Liver (tissue), 9 donors: ENCODE results near the gene UBN2. TPM values are rescaled to one million over a fixed set of nuclear protein-coding genes. Genes with fewer than 3 reads are reported as not detected.

Experiments
- DNase-seq: peaks from one replicate; pipeline ENCODE4 v3.0.0-alpha.2; 2017; ENCODE audit warnings: low spot score
- H3K27ac ChIP-seq, 2 donors: one replicate each; pipeline ENCODE4 v1.7.0; 2013; ENCODE audit warnings: inconsistent platforms in 2 of 2, low read length in 2 of 2, control low read depth in 1 of 2, low read depth in 1 of 2, mild to moderate bottlenecking in 1 of 2
- H3K27me3 ChIP-seq, 4 donors: one replicate each; pipeline versions ENCODE4 v1.6.1 to v1.7.0; 2013; ENCODE audit warnings: low read length in 3 of 4, inconsistent platforms in 1 of 4, mild to moderate bottlenecking in 1 of 4, moderate library complexity in 1 of 4; ENCODE audit not compliant: control insufficient read depth in 4 of 4, insufficient read depth in 4 of 4
- H3K36me3 ChIP-seq, 4 donors: one replicate each; pipeline versions ENCODE4 v1.6.1 to v1.7.0; 2013; ENCODE audit warnings: low read length in 3 of 4, mild to moderate bottlenecking in 3 of 4, low read depth in 1 of 4, moderate library complexity in 1 of 4; ENCODE audit not compliant: control insufficient read depth in 4 of 4, insufficient read depth in 3 of 4
- H3K4me1 ChIP-seq, 4 donors: one replicate each; pipeline versions ENCODE4 v1.6.1 to v1.7.0; 2013; ENCODE audit warnings: low read length in 3 of 4, mild to moderate bottlenecking in 3 of 4, moderate library complexity in 1 of 4; ENCODE audit not compliant: control insufficient read depth in 4 of 4, insufficient read depth in 4 of 4
- H3K4me3 ChIP-seq, 3 donors: one replicate each; pipeline versions ENCODE4 v1.6.1 to v1.7.0; 2013; ENCODE audit warnings: low read length in 3 of 3, control low read depth in 1 of 3, low read depth in 1 of 3, mild to moderate bottlenecking in 1 of 3
- H3K9ac ChIP-seq, 2 donors: one replicate each; pipeline ENCODE4 v1.7.0; 2013; ENCODE audit warnings: low read length in 2 of 2, mild to moderate bottlenecking in 2 of 2, moderate library complexity in 2 of 2, control low read depth in 1 of 2, low read depth in 1 of 2
- H3K9me3 ChIP-seq, 4 donors: one replicate each; pipeline versions ENCODE4 v1.6.1 to v1.7.0; 2013; ENCODE audit warnings: low read length in 3 of 4; ENCODE audit not compliant: control insufficient read depth in 4 of 4
- EGR1 ChIP-seq, 2 donors: IDR thresholded peaks; 2 replicates each; pipeline ENCODE4 v1.6.1; 2016 to 2018; ENCODE audit warnings: antibody characterized with exemption in 2 of 2, low read depth in 2 of 2
- FOXA1 ChIP-seq: IDR thresholded peaks from 2 replicates; pipeline ENCODE4 v1.6.1; 2016; ENCODE audit warnings: antibody characterized with exemption
- FOXA2 ChIP-seq: IDR thresholded peaks from 2 replicates; pipeline ENCODE4 v1.6.1; 2016; ENCODE audit warnings: antibody characterized with exemption
- GABPA ChIP-seq, 2 donors: IDR thresholded peaks in 1 of 2; conservative IDR thresholded peaks in 1 of 2; 2 replicates each; pipeline ENCODE4 v1.6.1; 2016; ENCODE audit warnings: antibody characterized with exemption in 2 of 2, mild to moderate bottlenecking in 1 of 2, moderate library complexity in 1 of 2
- HNF4A ChIP-seq, 2 donors: conservative IDR thresholded peaks; 2 replicates each; pipeline ENCODE4 v1.6.1; 2016; ENCODE audit warnings: antibody characterized with exemption in 2 of 2, mild to moderate bottlenecking in 2 of 2
- HNF4G ChIP-seq: IDR thresholded peaks from 2 replicates; pipeline ENCODE4 v1.6.1; 2016; ENCODE audit warnings: antibody characterized with exemption
- JUND ChIP-seq, 2 donors: IDR thresholded peaks; 2 replicates each; pipeline ENCODE4 v1.6.1; 2016; ENCODE audit warnings: antibody characterized with exemption in 2 of 2
- NR2F2 ChIP-seq: IDR thresholded peaks from 2 replicates; pipeline ENCODE4 v1.6.1; 2016; ENCODE audit warnings: antibody characterized with exemption
- RAD21 ChIP-seq, 2 donors: IDR thresholded peaks; 2 replicates each; pipeline ENCODE4 v1.6.1; 2016; ENCODE audit warnings: antibody characterized with exemption in 2 of 2, mild to moderate bottlenecking in 2 of 2
- RXRA ChIP-seq, 2 donors: IDR thresholded peaks; 2 replicates each; pipeline ENCODE4 v1.6.1; 2017 to 2018; ENCODE audit warnings: antibody characterized with exemption in 2 of 2, mild to moderate bottlenecking in 1 of 2
- SP1 ChIP-seq: IDR thresholded peaks from 2 replicates; pipeline ENCODE4 v1.6.1; 2018; ENCODE audit warnings: antibody characterized with exemption, mild to moderate bottlenecking
- TAF1 ChIP-seq: conservative IDR thresholded peaks from 2 replicates; pipeline ENCODE4 v1.6.1; 2016; ENCODE audit warnings: antibody characterized with exemption, mild to moderate bottlenecking
- YY1 ChIP-seq: IDR thresholded peaks from 2 replicates; pipeline ENCODE4 v1.6.1; 2016; ENCODE audit warnings: antibody characterized with exemption, mild to moderate bottlenecking
- WGBS: extraction: QIAGEN DNeasy Blood & Tissue Kit; methylation state at CpG from one replicate; pipeline ENCODE4 v1.1.7; 2013; 5-methylcytosine and 5-hydroxymethylcytosine counted together
- polyA plus RNA-seq, 2 donors: library from polyadenylated mRNA; stranded (reverse) in 1 of 2; unstranded in 1 of 2; fragments of 200-250 nt in 1 of 2; fragments of >200 nt in 1 of 2; fragmentation: Nextera tagmentation in 1 of 2; extraction: Ambion mirVana in 1 of 2; gene quantifications; one replicate each; pipeline versions ENCODE4 v1.2.1 to v1.2.3, GENCODE V29; 2013 to 2015
- total RNA-seq, 2 donors: library from RNA; depleted of rRNA; stranded (reverse); fragments of >200 nt; gene quantifications; one replicate each; pipeline ENCODE4 v1.2.3, GENCODE V29; 2014
- TF ChIP-seq, protein P1 (sequence below): fragments of 150-350 bp; IDR thresholded peaks from 2 replicates; pipeline ENCODE4 v1.5.1; 2017; ENCODE audit warnings: improper control_type of control experiment, low read depth, low read length; ENCODE audit not compliant: missing input control
- TF ChIP-seq, protein P2 (sequence below): IDR thresholded peaks from 2 replicates; pipeline ENCODE4 v1.6.1; 2016; ENCODE audit warnings: antibody characterized with exemption, mild to moderate bottlenecking
- TF ChIP-seq, protein P3 (sequence below): IDR thresholded peaks from 2 replicates; pipeline ENCODE4 v1.6.1; 2016; ENCODE audit warnings: antibody characterized with exemption
- TF ChIP-seq, protein P4 (sequence below): IDR thresholded peaks from 2 replicates; pipeline ENCODE4 v1.6.1; 2016; ENCODE audit warnings: antibody characterized with exemption
- TF ChIP-seq, protein P5 (sequence below): IDR thresholded peaks from 2 replicates; pipeline ENCODE4 v1.6.1; 2016; ENCODE audit warnings: antibody characterized with exemption
- donor health status: healthy.
- donor health status: healthy.
- donor health status: healthy.
- donor health status: healthy.
- donor health status: healthy.

Gene UBN2
- total and polyA plus RNA-seq, 4 donors = 1.1 to 9.1 (median 4.8) TPM

DNA sequence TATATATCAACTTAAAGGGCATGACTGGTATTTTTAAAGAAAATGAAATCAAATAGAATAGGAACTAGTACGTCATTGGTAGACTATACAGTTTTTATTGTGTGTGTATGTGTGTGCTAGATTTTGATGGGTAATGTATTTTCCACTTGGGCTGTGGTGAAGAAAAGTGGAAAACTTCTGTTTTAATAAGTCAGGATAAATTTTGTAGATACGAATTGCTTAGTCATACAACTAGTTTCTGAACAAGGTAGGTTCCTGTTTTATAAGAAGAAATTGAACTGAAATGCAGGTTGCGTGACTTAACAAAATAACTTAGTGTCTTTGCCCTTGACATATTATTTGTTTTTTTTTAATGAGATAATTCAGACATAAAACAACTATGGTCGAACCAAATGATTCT is 24.3 kb downstream of the UBN2 start:
- DNase-seq = no peak
- Histone ChIP-seq H3K27me3 (no peaks in the 10 kb centered on the region), H3K4me3 (no peak overlapping the region), H3K9ac (no peak overlapping the region), H3K36me3 (peaks cover 2 to 31% (median 25%) of the 10 kb centered on the region in 4 donors), H3K4me1 (no peaks in the 10 kb centered on the region), H3K9me3 (no peaks in the 10 kb centered on the region), H3K27ac (no peak overlapping the region)
- TF ChIP-seq EGR1 (IDR thresholded peaks at IDR 0.05; ENCODE audit: low read depth in 2 of 2) = no peak
- no peak for TF ChIP-seq NR2F2
- TF ChIP-seq, protein P1, sequence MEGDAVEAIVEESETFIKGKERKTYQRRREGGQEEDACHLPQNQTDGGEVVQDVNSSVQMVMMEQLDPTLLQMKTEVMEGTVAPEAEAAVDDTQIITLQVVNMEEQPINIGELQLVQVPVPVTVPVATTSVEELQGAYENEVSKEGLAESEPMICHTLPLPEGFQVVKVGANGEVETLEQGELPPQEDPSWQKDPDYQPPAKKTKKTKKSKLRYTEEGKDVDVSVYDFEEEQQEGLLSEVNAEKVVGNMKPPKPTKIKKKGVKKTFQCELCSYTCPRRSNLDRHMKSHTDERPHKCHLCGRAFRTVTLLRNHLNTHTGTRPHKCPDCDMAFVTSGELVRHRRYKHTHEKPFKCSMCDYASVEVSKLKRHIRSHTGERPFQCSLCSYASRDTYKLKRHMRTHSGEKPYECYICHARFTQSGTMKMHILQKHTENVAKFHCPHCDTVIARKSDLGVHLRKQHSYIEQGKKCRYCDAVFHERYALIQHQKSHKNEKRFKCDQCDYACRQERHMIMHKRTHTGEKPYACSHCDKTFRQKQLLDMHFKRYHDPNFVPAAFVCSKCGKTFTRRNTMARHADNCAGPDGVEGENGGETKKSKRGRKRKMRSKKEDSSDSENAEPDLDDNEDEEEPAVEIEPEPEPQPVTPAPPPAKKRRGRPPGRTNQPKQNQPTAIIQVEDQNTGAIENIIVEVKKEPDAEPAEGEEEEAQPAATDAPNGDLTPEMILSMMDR = no peak
- TF ChIP-seq RXRA (IDR thresholded peaks at IDR 0.05) = no peak
- no peak for TF ChIP-seq TAF1
- TF ChIP-seq RAD21 (IDR thresholded peaks at IDR 0.05) = no peak
- TF ChIP-seq GABPA (IDR thresholded peaks at IDR 0.05 in 1 of 2, conservative IDR thresholded peaks at IDR 0.05 in 1 of 2) = no peak
- TF ChIP-seq, protein P2, sequence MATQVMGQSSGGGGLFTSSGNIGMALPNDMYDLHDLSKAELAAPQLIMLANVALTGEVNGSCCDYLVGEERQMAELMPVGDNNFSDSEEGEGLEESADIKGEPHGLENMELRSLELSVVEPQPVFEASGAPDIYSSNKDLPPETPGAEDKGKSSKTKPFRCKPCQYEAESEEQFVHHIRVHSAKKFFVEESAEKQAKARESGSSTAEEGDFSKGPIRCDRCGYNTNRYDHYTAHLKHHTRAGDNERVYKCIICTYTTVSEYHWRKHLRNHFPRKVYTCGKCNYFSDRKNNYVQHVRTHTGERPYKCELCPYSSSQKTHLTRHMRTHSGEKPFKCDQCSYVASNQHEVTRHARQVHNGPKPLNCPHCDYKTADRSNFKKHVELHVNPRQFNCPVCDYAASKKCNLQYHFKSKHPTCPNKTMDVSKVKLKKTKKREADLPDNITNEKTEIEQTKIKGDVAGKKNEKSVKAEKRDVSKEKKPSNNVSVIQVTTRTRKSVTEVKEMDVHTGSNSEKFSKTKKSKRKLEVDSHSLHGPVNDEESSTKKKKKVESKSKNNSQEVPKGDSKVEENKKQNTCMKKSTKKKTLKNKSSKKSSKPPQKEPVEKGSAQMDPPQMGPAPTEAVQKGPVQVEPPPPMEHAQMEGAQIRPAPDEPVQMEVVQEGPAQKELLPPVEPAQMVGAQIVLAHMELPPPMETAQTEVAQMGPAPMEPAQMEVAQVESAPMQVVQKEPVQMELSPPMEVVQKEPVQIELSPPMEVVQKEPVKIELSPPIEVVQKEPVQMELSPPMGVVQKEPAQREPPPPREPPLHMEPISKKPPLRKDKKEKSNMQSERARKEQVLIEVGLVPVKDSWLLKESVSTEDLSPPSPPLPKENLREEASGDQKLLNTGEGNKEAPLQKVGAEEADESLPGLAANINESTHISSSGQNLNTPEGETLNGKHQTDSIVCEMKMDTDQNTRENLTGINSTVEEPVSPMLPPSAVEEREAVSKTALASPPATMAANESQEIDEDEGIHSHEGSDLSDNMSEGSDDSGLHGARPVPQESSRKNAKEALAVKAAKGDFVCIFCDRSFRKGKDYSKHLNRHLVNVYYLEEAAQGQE = no peak
- no peak for TF ChIP-seq YY1
- no peak for TF ChIP-seq SP1
- TF ChIP-seq, protein P3, sequence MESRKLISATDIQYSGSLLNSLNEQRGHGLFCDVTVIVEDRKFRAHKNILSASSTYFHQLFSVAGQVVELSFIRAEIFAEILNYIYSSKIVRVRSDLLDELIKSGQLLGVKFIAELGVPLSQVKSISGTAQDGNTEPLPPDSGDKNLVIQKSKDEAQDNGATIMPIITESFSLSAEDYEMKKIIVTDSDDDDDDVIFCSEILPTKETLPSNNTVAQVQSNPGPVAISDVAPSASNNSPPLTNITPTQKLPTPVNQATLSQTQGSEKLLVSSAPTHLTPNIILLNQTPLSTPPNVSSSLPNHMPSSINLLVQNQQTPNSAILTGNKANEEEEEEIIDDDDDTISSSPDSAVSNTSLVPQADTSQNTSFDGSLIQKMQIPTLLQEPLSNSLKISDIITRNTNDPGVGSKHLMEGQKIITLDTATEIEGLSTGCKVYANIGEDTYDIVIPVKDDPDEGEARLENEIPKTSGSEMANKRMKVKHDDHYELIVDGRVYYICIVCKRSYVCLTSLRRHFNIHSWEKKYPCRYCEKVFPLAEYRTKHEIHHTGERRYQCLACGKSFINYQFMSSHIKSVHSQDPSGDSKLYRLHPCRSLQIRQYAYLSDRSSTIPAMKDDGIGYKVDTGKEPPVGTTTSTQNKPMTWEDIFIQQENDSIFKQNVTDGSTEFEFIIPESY = no peak
- TF ChIP-seq, protein P4, sequence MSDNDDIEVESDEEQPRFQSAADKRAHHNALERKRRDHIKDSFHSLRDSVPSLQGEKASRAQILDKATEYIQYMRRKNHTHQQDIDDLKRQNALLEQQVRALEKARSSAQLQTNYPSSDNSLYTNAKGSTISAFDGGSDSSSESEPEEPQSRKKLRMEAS = no peak
- TF ChIP-seq FOXA2 = no peak
- TF ChIP-seq HNF4G = no peak
- TF ChIP-seq JUND (IDR thresholded peaks at IDR 0.05) = no peak
- no peak for TF ChIP-seq HNF4A (conservative IDR thresholded peaks at IDR 0.05)
- TF ChIP-seq FOXA1 = no peak
- TF ChIP-seq, protein P5, sequence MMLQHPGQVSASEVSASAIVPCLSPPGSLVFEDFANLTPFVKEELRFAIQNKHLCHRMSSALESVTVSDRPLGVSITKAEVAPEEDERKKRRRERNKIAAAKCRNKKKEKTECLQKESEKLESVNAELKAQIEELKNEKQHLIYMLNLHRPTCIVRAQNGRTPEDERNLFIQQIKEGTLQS = no peak
- WGBS = 92% methylated on average over 4 of the region's 4 CpGs
